ENCODE measurements around the gene CEACAM16.

The CEACAM16 gene

GRCh38 chr19:44660081-44660480, 38.9 kb upstream of the CEACAM16 start:
- TF ChIP-seq CTCF (IDR thresholded peaks at IDR 0.05; ENCODE audit: extremely low read depth, missing control alignments): no peak
- no peak for DNase-seq (ENCODE audit: low spot score)

GRCh38 chr19:44661205-44661604, 37.7 kb upstream of the CEACAM16 start:
- no peak for TF ChIP-seq CTCF (IDR thresholded peaks at IDR 0.05; ENCODE audit: extremely low read depth, missing control alignments)
- DNase-seq (ENCODE audit: low spot score): no peak

GRCh38 chr19:44661904-44662303, 37.0 kb upstream of the CEACAM16 start:
- TF ChIP-seq CTCF (IDR thresholded peaks at IDR 0.05; ENCODE audit: extremely low read depth, missing control alignments): no peak
- DNase-seq (ENCODE audit: low spot score): no peak

- DNase-seq (ENCODE audit: low spot score): no peak
- TF ChIP-seq CTCF (IDR thresholded peaks at IDR 0.05; ENCODE audit: extremely low read depth, missing control alignments): no peak
These were observed 36.1 kb upstream of the CEACAM16 start for GRCh38 chr19:44662691-44663385.

GRCh38 chr19:44663996-44664395, 35.0 kb upstream of the CEACAM16 start:
- DNase-seq (ENCODE audit: low spot score): no peak
- TF ChIP-seq CTCF (IDR thresholded peaks at IDR 0.05; ENCODE audit: extremely low read depth, missing control alignments): no peak

GRCh38 chr19:44664976-44665375, 34.0 kb upstream of the CEACAM16 start:
- no peak for DNase-seq (ENCODE audit: low spot score)
- TF ChIP-seq CTCF (IDR thresholded peaks at IDR 0.05; ENCODE audit: extremely low read depth, missing control alignments): no peak

GRCh38 chr19:44666852-44667556, 31.9 kb upstream of the CEACAM16 start:
- TF ChIP-seq CTCF (IDR thresholded peaks at IDR 0.05; ENCODE audit: extremely low read depth, missing control alignments): no peak
- no peak for DNase-seq (ENCODE audit: low spot score)

Data from GM20000 (cell line).